ENCODE results near the gene TENM4. TPM values are rescaled to one million over a fixed set of nuclear protein-coding genes. Genes with fewer than 3 reads are reported as not detected.
"Not testable (repeated sequence)": the region's sequence is repeated elsewhere in the genome, so short reads cannot be mapped to it uniquely, and the experiment has no call there.

TENM4 gene
- polyA plus RNA-seq, 12 donors = 6.1 to 12.6 (median 7.8) TPM; not detected in 1

DNA sequence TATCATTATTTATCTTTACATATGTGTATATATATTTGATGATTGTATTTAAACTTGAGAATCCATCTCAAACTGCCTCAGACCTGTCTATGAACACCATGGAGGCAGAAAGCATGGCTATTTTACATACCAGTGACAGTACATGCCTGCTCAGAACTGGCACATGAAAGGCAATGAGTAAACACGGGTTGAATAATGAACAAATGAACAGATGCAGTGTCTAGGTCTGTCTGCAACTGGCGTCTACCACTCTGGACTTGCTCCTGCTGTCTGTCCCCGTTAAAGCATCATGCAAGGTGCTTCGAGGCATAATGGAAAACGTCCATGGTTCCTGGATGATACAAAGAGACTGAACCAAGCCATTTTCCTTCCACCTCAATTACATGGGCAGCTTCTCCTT is 594.6 kb downstream of the TENM4 start:
- DNase-seq = no peak

DNA sequence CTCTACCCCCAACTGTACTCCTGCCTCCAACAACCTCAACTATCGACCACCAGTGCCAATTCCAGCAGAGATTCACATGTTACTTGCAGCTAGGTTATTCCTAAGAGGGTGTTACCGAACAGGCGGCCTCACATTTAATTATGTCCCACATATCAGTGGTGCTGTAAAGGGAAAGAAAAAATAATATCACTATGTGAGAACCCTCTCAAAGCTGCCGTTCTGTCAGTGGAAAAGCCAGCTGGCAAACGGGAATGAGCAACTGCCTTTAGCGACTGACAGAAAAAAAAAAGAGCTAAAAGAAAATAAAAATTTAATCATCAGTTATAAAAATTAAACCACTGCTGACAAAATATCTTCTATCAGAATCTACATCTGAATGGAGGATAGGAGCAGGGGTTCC is 595.3 kb downstream of the TENM4 start:
- DNase-seq = no peak

DNA sequence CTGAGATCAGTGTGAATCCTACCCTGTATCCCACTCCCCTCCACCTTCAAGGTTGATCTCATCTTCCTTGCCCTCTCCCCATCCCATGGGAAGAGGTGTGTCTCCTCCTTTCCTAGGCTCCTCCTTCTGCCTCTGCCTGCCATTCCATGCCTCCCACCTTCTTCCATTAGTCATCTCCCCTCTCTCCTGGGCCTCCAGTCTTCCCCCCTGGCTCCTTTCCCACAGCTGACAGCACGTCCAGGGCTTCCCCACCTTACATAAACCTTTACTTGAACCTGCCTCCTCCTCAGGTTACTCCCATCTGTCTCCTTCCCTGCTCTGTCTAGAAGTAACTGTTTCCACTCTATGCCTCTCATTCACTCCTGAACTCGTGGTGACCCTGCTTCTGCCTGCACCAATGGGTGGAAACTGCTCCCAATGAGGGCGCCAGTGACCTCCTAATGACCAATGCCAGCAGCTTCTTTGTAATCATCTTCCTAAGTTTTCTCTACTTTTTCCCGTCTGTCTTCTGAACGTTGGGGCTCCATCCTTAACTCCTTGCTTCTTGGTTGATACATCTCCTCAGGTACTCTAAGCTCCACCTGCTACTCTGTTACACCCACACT is 599.3 kb downstream of the TENM4 start:
- no peak for DNase-seq

DNA sequence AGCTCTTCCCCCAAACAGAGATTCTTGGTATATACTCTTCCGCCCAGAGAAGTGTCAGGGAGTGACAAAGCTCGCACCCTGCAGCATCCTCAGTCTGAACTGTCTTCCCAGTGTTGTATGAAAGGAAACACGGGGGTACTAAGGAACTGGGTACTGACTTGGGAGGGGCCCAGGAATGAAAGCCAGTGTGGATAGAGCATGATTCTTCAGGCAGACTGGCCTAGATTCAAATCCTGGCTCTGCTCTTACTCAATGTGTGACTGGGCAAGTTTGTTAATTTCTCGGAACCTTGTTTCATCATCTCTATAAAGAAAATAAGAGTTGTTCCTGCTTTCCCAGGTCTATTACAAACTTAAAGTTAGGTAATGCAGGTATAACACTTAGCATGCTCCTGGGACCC is 600.2 kb downstream of the TENM4 start:
- no peak for DNase-seq

DNA sequence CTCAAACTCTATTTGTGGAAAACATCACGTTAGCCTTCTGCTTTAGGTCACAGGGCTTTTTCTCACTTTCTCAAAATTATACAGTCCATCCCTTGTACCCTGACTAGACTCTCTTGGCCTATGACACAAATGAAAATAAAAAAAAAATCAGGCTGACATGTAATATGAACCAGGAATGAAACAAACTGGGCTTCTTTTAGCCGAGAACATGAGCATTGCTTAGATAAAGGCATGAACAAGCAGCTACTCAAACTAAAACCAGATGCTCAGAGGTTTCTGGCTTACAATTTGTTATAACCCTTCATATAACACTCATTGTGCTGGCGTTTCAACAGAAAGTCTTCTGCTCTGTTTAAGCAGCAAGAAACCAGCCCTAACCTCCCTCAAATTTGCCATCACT is 600.6 kb downstream of the TENM4 start:
- peak; percentile 31 for DNase-seq

DNA sequence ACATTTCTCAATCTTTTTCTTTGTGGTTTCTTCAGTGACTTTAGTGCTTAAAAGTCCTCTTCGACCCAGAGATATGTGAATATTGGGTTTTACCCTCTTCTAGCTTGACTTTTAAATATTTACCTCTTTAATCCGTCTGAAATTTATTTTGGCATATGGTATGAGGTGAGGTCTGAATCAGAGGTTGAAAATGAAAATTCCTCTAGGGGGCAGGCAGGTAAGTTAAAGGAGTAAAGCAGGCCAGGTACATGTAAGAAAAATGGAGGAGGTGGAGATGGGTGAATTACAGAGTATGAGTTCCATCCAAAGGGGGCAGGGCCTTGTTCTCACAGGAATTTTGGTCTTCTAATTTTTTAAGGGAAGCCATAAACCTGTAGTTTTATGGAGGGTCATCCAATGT is 602.4 kb downstream of the TENM4 start:
- DNase-seq = no peak

DNA sequence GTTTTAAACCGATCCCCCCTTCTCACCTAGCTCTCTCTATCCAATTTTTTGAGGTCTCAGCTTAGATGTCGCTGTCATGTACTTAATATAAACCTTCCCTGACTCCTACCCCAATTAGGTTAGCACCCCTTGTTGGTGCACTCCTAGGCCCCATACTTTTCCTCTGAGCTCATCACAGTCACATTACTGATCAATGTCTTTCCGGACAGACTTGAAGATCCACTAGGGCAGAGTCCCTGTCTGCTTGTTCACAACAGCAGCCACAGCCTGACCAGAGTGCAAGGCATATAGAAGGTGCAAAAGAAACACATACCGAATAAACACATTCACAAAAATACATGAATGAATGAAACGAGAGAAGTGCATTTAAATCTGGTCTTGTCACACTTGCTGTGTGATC is 605.2 kb downstream of the TENM4 start:
- DNase-seq = no peak

DNA sequence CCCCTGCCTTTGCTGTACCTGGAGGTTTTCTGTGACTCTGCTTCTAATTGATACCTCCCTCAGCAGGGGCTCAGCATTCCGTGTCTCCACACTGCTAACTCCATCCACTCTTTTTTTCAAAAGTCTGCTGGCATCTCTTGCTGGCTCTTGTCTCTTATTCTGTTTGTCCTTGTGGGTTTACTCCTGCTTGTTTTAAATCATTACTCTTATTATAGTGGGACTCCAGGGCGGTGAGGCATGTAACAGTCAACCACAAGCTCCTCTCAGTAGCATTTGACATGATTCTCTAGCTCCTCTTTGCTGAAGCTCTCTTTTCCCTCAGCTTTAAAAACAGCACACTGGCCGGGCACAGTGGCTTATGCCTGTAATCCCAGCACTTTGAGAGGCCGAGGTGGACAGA is 605.9 kb downstream of the TENM4 start:
- no peak for DNase-seq

DNA sequence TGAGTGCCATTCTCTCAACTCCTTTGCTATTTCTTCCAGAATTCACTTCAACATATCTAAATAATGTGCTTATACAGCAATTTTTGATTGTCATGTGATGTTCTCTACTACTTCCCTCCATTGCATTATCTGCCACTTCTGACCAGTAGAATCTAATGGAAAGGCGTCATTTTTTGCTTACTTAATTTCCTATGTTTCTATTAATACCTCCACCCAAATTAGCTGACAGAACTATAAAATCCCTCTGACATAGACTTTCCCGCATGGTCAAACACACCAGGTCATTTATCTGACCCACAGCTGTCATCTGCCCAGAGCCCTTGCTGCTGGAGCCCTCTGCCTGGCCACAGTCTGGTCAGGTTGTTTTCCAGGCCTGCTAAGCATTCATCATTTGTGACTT is 607.6 kb downstream of the TENM4 start:
- DNase-seq = no peak

DNA sequence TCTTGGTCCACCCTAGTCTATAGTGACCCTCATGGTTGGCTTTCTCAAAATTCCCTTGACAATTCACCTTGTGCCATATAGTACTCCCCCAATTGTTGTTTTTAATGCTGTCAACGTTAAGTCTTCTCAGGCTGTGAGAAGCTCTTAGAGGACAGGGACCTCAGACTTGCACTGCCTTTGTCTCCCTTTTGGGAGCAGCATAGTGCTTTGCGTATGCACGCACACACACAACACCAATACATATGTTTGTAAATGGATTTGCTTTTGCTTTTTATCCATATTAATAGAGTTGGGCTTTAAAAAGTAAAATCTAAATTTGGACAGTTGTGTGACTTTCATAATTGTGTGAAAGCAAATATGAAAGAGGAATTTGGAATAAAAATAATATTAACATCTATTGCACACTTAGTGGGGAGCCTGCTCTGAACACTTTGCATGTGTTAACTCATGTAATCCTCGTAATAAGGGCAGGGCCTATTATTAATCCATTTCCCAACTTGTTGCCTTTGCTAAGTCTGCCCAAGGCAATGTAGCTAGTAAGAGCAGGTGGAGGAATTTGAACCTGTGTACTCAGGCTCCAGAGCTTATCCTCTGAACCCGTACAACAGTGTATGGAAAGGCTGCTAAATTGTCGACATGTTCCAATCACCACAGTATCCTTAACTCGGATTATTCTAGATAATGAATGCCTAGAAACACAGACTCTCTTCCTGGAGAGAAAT is 608.4 kb downstream of the TENM4 start:
- peak; percentile 7 for DNase-seq

DNA sequence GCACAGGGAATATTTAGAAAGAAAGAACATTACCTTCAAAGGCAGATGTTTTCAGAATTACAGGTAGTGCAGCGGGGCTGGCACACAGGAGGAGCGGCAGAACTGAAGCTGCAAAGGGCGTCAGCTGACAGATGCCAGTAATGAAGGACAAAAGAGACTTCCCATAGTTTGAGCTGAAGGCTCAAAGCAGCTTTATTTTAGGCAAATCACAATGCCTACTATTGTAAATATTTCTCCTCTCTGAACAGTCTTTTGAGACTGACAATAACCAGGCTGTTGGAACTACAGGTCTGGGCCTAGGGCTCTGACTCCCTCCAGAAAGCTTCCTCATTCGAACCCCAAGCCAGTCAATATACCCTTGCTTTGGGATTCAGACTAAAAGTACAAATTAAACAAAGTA is 609.3 kb downstream of the TENM4 start:
- DNase-seq = no peak

DNA sequence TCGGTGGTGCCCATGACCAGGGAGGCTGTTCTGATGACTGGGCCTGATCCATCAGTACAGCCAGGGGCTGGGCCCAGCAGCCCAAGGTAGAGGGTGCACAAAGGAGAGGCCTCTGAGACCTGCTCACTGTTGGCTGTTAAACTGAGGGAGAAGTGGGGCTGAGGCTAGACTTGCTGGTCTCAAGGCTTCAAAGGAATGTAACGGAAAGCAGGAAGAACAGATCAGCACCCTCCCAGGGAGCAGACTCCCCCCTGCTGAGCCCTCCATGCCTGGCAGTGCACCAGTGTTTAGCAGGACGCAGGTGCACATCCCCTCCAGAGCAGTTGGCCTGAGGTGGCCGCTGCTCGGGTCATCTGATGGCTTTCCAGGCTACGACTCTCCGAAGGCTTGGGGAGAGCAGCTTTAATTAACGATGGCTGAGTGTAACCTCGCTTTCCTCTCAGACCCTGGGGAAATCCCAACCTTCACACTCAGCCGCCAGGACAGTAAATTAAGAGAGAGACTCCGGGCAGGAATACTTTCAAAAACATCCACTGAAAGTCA is 610.5 kb downstream of the TENM4 start:
- no peak for DNase-seq

DNA sequence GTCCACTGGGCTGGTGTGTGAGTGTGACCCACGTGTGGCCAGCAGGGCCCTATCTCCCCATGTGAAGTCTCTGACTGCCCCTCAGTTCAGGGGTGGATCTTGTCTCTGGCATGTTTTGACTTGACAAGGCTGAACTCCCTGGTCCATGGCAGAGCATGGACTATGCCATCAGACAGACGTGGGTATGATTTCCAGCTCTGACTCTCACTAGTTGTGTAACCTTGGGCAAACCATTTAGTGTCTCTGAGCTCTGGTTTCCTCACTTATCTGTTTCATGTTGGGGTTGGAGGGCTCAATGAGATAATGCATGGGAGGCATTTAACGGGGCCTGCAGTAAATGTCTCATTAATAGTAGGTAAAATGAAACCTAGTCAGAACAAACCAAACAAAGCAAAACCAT is 611.7 kb downstream of the TENM4 start:
- DNase-seq = no peak

DNA sequence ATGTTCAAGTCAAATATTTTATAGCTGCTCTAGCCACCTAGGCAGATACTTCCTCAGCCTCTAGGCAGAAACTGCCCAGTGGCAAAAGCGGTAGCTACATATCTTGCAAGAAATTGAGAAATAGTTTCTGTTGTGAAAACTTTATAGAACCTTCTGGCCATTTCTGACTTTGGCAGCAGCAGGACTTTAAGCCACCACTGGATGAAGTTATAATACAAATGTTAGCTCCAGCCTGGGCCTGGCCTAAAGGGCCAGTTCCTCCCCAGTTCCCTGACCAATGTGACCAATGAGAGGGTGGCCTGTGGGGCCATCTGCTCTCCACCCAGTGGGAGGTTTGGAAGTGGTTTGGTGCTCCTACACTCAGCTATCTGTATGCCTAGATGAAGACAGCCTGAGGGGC is 612.2 kb downstream of the TENM4 start:
- no peak for DNase-seq

DNA sequence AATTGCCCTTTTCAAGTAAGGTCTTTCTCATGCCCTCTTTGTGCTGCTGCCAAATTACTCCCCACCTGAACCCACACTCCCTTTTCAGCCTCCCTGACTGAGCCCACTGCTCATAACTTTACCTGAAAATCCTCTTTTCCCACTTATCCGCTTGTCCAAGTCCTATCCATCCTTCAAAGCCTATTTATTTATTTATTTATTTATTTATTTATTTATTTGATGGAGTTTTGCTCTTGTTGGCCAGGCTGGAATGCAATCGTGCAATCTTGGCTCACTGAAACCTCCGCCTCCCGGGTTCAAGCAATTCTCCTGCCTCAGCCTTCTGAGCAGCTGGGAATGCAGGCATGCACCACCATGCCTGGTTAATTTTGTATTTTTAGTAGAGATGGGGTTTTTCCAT is 613.5 kb downstream of the TENM4 start:
- DNase-seq = not testable (repeated sequence)

DNA sequence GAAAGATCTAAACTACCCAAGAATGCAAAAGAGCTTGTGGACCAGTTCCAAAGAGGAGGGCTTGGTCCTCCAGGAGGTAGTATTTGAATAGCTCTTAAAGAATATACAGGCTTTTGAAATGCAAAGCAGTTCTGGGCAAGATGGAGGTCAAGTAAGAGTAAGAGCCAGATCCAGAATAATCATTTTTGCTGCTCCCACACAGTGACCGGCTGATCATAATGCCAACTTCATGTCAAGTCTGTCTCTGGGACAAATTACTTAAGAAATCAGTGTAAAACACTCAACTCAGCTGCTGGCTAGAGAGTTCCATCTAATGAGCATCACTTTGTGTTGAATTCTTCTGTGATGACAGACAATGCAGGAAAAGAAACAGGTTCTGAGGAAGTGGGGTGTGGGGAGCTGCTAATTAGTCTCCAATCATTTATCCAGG is 615.2 kb downstream of the TENM4 start:
- no peak for DNase-seq

DNA sequence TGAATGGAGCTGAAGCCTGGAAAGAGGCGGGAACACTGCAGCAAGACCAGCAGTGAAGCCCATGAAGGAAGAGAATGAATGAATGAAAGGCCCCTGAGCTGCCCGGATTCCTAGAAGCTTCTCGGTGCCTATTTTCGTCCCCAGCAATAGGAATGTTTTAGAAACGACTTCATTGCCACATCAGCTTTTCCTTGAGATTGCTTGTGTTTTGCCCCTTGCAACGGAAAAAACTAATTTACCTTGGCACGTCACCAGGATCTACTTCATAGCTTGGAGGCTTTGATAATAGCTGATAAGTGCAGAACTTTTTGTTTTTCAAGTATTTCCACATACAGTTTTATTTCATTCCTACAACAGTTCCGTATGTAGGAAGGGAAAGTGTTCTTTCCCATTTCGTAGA is 617.2 kb downstream of the TENM4 start:
- no peak for DNase-seq

DNA sequence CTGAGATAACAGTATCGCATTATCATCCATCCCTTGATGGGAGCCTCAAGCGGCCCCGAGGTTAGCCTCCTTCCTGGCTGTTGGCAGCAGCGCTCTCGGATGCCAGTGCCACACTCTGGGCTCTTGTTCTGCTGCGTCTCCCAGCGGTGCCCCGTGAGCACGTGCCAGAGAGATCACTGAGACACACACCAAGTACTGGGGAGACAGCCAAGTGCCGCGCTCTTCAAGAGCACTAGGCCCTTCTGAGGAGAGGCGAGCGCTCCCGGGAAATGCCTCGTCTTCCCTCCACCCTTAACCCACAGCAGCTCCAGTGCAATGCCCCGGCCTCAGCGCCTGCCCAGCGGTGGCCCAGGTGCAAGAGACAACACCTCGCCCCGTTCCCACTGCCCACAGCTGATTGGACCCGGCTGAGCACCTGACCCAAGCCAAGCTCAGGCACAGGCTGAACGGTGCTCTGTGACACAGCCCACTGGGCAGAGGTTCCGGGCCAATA is 617.9 kb downstream of the TENM4 start:
- no peak for DNase-seq

DNA sequence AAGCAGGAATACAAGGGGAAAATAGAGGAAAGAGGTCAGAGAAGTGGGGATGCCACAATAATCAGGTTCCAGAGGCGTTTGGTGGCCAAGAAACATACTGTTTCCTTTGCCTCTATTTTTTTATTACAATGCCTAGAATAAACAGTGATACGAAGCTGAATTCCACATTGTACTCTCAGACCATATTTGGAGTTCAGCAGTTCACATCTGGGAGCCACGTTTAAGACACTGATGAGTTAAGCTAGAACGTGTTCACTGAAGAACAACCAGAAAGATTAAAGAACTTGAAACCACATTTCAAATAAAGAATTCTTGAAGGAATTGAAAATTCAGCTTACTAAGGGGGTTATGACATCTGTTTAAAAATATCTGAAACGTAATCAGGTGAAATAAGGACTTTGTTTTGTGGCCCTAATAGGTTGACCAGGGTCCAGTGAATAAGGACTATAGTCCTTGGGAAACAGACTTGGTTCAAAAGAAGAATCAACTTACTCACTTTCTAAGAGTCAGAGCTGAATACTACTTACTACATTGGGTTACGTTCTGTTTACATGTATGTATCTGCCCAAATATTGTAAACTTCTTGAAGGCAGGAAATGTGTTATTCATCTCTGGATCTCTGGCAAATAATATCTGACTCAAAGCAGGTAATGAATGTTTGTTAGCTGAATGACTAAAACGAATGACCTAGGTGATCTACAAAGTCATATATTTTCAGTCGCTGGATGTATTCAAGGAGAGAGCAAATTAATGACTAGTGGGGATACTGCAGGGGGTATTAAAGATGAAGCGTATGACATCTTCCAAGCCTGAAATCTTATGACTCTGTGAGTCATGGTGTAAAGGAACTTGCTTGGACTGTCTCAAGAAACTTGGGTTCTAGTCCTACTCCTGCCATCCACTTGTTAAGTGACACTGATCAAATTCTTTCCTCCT is 619.2 kb downstream of the TENM4 start:
- no peak for DNase-seq

DNA sequence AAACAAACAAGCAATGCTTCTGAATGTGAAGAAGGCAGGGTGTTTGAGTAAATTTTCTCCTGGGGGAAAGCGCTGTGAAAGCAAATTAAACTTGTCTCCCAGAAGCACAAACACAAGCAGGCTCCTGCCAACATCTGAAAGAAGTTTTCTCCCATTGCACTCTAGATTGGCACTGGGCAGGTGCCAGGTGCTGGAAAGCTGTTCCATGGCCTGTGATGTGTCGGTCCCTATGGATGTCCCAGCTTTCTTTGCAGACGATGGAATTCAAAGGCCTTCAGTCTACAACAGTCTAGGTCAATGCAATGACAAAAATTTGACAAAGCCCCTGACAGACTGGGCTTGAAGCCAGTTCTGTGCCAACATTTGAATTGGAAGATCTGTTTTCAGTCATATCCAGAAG is 620.1 kb downstream of the TENM4 start:
- DNase-seq = no peak

DNA sequence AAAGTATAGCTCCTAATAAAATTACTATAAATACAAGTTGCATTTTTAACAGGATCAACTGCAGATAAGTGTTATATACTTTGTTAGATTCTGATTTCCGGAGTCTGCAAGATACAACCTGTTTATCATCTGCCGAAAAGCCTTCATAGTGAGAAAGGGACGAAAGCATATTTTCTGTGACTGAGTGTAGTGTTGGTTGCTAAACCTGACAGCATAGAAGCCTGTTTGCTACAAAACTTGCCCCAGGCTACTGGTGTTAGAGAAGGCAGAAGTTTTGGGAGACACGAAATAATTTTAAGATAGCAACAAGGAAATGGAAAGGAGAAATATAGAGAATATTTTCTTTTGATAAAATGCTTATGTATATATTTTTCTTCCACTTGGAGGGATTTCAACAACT is 622.6 kb downstream of the TENM4 start:
- no peak for DNase-seq

DNA sequence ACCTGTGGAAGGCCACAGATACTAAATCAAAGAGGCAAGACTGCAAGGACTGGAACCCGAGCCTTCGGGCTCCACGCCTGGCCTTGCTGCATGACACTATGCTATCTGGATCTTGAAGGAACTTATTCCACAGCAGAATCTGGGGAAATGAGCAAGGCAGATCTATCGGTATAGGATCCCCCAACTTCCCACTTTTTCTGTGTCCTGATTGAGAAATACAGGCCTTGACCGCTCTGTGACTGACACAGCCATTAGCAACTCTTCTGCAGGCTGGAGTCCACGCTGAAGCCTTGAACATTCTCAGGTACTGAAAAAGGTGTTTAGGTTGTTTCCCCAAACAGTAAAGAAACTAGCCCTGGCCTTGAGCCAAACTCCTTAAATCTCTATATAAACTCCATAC is 625.0 kb downstream of the TENM4 start:
- DNase-seq = no peak
